Right ventricle myocardium inferior (tissue), 1 donor: ENCODE measurements around the gene ZYG11A. TPM values are rescaled to one million over a fixed set of nuclear protein-coding genes. Genes with fewer than 3 reads are reported as not detected.
"Not testable (repeated sequence)": the region's sequence is repeated elsewhere in the genome, so short reads cannot be mapped to it uniquely, and the experiment has no call there.

ENCODE experiments used
- ATAC-seq: fragments of 200-7000 bp; cut with Tn5 transposase; one replicate; pipeline ENCODE4 v1.9.1; 2020; ENCODE audit warnings: mild to moderate bottlenecking, moderate library complexity
- DNase-seq: peaks from one replicate; pipeline ENCODE4 v3.0.0; 2021; ENCODE audit errors: missing footprints
- intact Hi-C: fragments of 100-400 bp; cut with DNase I; formaldehyde crosslinking; loops from one replicate; pipeline ENCODE4 v1.11.0; 2022
- total RNA-seq: library from RNA; stranded (reverse); fragmentation: NEBNext Ultra II Directional; extraction: Animal tissue kit (Norgen Biotek cat#: 25700); gene quantifications from one replicate; pipeline ENCODE4 v1.2.1, GENCODE V29; 2021
- donor health status: DM: no; HTN: yes; CAD: no; lungs with severe emphysema.

The ZYG11A gene
- total RNA-seq, 1 donor from 2014 or later: not detected

DNA sequence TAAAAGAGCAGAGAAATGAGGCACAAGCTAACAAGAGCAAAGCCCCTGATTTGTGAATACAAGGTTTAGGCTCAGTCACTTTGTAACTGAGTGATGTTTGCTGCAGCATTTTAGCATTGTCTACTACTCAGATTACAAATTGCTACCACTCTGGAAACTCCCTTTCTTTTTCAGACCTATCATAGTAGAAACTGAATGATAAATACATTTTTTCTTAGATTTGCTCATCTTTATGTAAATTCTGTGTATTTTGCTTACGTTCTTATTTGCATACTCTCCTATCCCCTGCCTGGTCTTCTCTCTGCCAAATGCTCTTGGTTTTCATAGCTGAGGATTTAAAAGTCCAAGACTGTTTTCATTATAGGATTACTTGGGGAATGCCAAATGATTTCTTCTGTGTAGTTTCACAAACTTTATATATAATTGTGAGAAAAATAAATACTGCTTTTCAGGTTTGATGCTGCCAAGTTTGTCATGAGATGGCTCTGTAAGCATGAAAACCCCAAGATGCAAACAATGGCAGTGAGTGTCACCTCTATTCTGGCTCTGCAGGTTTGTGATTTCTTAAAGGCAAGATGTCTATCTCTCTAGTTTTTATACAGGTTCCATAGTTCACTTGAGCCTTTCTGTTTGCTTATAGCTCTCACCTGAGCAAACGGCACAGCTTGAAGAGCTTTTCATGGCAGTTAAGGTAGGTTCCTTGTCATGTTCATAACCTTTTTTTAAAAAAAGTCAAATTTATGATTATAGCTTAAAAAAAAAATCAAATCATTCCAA is 24.7 kb downstream of the ZYG11A start:
- DNase-seq: no peak
- intact Hi-C loops: no loop called here
- no peak for ATAC-seq

DNA sequence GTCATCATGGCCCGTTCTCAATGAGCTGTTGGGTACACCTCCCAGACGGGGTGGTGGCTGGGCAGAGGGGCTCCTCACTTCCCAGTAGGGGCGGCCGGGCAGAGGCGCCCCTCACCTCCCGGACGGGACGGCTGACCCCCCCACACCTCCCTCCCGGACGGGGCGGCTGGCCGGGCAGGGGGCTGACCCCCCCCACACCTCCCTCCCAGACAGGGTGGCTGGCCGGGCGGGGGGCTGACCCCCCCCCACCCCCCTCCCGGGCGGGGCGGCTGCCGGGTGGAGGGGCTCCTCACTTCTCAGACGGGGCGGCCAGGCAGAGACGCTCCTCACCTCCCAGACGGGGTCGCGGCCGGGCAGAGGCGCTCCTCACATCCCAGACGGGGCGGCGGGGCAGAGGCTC is 27.2 kb downstream of the ZYG11A start:
- DNase-seq, ATAC-seq, intact Hi-C loops: not testable (repeated sequence)

DNA sequence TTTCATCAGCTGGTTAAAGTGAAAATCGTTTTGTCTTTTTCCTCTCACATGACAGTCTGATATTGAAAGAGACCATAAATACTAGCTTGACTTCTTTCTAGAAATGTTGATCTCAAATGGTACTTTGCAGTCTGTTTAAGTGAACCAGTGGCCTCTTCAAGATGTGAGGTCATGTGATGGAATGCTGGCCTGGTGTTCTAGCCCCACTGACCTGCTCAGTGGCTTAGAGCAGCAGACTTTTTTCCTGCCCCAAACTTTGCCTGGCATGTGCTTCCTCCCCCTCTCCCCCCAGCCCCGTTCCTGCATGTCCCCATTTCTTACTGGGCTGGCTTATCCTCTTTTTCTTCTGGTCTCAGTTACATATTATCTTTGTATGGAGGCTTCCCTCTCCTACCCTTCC is 34.3 kb downstream of the ZYG11A start:
- DNase-seq: no peak
- intact Hi-C loops: no loop called here
- no peak for ATAC-seq

DNA sequence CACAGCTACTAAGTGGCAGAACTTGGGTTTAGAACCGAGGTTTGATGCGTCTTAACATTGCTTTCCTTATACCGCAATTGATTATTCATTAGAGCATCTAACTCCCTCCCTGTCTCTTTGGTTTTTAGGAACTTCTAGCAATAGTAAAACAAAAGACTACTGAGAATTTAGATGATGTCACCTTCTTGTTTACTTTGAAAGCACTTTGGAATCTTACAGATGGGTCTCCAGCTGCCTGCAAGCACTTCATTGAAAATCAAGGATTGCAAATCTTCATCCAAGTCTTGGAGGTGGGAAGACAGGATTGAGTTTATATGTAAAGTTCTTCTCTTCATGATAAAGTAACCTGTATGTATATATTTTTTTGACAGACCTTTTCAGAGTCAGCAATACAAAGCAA is 35.0 kb downstream of the ZYG11A start:
- no peak for DNase-seq
- ATAC-seq: no peak
- intact Hi-C loops: no loop called here

DNA sequence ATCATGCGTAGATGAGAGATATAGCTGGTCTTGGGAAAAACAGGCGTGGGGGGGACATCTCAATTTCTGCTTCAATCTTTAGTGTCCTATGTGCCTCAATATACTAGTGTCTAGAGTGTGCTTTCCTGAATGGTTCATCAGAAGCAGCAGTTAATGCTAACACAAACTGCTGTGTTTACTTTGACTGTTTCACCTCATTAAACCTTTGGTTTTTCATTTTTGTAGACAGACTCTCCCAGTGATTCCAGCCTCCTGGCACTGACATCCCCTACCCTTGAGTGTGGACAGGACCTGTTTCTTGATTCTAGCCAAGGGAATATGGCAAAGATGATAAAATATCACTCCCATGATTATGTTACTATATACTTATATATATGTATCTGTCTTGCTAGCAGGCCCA is 37.6 kb downstream of the ZYG11A start:
- intact Hi-C loops: no loop called here
- DNase-seq (no peak), ATAC-seq (no peak)

DNA sequence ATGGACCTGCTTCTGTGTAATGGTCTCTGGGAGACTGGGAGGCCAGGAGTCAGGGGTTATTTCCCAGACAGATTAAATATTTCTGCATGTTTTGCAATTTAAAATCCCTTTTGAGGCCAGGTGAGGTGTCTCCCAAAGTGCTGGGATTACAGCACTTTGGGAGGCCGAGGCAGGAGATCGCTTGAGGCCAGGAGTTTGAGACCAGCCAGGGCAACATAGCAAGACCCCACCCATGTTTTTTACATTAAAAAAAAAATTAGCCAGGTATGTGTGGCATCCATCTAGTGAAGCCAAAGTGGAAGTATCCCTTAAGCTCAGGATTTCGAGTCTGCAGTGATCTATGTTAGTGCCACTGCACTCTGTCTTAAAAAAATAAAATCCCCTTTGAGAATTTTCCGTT is 44.9 kb downstream of the ZYG11A start:
- DNase-seq (no peak), ATAC-seq (no peak)
- intact Hi-C loops: no loop called here

DNA sequence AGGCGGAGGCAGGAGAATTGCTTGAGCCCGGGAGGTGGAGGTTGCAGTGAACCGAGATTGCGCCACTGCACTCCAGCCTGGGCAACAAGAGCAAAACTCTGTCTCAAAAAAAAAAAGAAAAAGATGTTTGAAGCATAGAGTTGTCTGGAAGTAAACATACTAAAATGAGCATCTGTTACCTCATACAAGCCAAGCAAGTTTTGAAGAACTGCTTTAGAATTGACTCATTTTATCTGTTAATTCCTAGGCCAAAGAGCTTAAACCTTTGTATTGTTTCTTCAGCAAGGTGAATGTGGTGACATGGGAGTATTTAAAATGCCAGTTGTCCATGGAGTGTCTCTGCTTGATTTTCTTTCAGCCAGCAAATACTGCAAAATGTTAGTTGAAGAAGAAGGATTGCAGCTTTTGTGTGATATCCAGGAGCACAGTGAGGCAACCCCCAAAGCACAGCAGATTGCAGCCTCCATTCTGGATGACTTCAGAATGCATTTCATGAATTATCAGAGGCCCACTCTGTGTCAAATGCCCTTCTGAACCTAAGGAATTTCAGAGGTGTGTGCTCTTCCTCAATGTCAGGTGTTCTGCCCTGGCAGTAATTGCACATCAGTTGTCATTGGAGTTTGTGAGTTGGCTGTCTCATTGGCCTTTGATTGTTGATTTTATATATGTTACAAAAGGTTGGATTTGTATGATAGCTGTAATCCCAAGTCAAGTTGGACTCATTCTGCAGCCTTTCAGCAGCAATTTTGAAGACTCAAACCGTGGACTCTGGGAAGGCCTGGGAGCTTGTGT is 50.1 kb downstream of the ZYG11A start:
- DNase-seq (no peak), ATAC-seq (no peak)
- intact Hi-C loops: no loop called here

DNA sequence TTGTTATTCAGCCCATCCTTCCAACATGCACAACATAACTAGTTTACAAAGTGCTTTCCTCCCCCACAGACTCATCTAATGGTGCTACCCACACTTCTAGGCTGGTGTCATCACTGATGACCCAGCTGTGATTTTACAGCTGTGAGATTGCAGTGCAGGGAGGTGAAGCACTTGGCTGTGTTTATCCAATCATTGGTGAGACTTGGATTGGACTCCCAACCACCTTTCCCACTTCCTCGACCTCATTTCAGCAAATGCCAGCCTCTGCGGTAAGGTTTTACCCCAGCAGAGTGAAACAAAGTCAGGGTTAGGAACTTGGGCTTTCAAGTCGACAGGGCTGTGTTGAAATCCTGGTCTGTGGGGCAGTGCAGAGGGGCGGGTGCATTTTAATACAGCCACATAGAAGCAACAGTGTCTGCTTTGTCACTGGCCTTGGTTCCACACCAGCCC is 56.9 kb downstream of the ZYG11A start:
- DNase-seq (no peak), ATAC-seq (no peak)
- intact Hi-C loops: no loop called here

DNA sequence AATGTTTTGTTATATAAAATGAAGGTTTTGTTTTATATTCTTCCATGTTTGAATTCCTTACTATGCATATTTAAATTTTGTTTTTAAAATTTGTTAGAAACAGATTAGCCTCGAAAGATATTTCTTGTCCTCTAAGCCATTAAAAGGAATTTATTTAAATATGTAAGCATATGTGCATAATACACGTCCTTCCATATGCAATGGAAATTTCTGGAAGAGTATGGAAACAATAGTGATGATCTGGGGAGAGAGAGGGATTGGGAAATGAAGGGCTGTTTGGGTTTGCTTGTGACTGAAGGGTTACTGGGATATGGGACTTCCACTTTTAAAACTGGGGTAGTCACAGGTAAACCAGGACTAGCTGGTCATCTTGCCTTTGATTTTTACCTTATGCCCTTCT is 57.8 kb downstream of the ZYG11A start:
- no peak for DNase-seq
- intact Hi-C loops: no loop called here
- ATAC-seq: no peak

DNA sequence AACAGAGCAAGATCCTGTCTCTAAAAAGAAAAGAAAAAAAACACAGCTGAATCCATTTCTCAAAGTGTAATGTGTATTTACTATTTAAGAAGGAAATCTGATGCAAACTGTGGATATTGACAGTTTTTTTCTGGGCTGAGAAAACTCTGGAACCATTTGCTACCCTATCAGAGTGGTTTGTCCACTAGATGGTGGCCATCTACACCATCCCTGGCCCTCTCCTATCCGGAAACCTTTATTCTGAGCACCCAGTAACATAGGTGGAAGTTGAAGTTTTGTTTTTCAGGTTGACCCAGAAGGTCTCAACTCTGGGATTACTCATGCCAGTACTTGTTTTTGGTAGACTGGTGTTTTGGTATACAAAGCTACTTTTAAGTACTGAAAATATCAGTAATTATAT is 58.8 kb downstream of the ZYG11A start:
- ATAC-seq (no peak), DNase-seq (no peak)
- intact Hi-C loops: no loop called here

DNA sequence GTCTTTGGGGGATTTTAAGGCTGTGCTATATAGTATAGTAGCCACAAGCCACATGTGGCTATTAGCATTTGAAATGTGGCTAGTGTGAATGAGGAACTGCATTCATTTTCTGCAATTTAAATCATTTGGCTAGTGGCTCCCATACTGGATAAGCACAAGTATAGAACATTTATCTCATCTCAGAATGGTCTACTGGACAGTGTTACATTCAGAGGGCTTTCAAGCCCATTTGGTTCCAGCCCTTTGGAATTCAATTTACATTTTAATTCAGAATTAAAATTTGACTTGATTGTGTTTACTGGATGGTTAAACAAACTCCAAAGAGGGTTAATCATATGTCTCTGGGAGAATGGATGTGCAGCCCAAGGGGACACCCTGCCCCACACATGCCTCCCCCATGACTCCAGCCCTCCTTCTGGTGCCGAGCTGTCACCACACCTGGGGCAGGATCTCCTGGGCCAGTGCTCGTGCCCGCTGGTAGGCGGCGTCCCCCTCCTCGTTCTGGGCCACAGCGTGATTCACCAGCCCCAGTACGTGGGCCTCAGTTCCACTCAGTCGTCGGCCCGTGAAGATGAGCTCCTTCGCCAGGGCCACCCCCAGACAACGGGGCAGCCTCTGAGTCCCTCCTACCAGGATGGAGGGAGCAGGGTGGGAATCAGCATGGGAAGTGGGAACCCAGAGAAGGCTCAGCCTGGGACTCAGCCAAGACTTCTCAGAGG is 61.8 kb downstream of the ZYG11A start:
- no peak for DNase-seq
- intact Hi-C loops: no loop called here
- ATAC-seq: no peak

DNA sequence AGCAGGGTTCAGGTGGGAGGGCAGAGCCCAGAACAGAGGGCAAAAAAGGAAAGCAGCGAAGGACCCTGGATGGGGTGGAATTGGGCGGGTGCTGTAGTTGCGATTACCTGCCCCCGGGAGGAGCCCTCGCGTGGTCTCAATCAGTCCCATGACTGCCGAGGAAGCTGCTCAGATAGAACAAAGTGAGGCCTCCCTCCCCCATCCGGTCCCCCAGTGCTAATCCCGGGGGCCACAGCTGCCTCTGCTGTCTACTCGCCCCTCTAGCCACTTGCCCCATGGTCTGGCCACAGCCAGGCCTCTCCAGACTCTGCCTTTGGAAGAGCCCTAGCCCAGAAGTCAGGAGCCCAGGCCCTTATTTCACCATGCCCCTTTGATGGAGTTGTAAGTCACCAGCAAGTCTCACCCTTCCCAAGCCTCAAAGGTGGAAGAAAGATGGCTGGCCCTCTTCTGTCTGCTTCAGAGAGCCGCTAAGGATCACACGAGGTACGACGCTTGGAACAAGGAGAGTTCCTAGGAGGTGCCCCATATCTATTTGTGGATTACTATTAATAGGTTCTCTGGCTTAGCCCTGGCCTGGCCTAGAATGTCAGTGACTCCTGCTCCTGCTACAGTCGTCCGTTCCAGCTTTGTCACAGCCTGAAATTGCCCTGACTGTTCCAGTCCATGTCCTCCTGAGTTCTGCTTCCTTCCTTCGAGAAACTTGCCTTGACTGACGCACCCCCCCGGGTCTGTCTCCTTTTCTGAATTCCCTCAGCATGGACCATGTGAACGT is 62.6 kb downstream of the ZYG11A start:
- intact Hi-C loops: no loop called here
- ATAC-seq (peak; percentile 91), DNase-seq (no peak)

DNA sequence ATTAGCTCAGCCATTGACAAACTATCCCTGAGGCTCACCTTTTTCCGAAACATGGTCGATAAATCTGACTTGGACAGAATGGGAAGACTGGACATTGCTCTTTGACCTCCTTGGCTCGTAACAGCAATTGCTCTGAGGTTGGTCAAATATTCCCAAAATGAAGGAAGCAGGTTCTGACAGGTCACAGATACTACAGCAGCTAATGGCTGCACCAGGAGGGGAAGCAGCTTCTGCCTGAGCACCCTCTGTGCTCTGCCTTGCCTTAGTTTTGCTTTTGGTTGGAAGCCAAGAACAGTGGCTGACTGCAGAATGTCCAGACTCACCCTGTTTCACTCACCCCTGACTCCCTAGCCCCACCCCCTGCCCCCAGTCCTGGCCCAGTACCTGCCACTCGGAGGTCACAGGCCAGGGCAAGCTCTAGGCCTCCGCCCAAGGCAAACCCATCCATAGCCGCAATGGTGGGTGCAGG is 63.6 kb downstream of the ZYG11A start:
- DNase-seq (no peak), ATAC-seq (peak; percentile 64)
- intact Hi-C loops: no loop called here

DNA sequence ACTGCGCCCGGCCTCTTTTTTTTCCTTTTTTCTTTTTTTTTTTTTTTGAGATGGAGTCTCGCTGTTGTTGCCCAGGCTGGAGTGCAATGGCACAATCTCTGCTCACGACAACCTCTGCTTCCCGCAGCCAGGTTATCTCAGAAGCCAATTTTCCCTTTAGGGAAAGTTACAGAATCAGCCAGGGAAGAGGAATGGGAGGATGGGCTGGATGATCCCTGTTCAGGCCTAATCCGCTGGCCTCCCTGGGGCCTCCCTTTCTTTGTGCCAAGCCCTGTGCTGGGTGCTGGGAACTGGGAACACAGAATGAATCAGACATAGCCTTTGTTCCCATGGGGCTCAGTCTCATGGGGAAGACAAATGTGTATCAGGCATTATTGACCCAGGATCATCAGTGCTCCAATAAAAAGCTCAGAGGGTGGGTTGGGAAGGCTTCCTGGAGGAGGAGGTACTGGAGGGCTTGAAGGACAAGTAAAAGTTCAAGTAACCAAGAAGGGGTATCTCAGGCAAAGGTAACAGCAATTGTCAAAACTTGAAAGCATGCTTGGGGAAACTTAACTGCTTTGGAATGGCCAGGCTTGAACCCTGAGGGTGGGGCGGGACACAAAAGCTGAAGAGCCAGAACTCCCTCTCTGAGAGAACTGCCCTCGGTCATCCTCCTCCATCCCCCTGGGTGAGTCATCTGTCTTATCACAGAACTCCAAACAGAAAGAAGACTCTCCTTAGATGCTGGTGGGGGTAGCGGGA is 64.7 kb downstream of the ZYG11A start:
- no peak for ATAC-seq
- DNase-seq: no peak
- intact Hi-C loops: no loop called here

DNA sequence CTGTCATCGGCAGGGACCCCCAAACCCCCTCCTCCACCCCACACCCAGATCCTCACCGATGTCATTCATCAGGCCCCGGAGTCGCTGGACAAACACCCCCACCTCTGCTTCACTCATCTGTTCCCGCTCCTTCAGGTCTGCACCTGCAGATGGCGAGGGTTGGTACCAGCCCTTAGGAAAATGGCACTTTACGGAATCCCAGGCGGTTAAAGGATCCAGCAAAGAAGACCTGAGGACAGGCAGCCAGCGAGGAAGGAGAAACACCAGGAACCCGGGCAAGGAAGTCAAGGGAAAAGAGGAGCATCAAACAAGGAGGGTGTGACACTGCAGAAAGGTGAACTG is 65.2 kb downstream of the ZYG11A start:
- intact Hi-C loops: no loop called here
- no peak for DNase-seq
- no peak for ATAC-seq

DNA sequence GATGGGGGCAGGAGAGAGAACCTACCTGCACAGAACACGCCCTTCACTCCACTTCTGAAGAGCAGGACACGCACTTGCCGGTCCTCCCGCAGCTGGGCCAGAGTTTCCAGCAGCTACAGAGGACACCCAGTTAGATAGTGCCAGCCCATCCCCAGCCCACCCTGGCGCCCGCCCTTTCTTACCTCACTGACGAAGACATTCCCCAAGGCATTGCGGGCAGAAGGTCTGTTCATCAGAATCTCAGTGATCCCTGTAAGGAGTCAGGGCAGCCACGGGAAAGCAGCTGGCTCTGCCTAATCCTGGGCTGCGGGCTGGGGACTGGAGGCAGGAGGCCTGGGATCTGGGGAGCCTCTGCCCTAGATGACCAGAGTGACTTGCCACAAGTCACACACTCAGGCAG is 69.0 kb downstream of the ZYG11A start:
- intact Hi-C loops: no loop called here
- ATAC-seq (no peak), DNase-seq (no peak)

DNA sequence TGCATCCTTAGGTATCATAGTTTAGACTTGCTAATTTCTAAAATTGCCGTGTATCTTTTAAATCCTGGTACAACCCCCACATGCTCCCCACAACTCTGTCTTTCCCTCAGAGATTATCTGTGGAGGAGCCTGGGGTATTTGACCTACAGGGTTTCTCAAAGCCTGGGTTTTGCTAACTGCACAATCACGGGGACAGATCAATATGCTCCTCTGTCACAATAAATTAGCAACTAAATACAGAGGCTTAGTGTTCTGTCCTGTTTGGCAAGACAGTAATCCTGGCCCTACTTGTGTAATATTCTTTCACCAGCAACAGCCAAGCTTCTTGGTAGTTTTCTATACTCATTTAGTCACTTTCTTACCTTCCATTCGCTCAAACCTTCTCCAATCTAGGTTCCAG is 70.5 kb downstream of the ZYG11A start:
- DNase-seq (no peak), ATAC-seq (no peak)
- intact Hi-C loops: no loop called here

DNA sequence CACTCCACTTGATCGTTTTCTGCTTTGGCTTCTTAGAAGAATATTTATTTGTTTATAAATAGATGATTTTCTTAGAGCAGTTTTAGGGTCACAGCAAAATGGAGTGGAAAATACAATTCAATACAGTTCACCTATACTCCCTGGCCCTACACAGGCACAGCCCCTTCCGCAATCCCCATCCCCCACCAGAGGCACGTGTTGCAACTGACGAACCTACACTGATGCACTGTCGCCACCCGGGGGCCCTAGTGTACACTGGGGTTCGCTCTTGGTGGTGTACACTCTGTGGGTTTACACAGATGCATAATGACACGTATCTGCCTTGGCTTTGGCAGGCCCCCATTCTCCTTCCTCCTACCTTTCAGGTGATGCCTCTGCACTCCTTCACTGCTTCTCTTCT is 71.0 kb downstream of the ZYG11A start:
- intact Hi-C loops: no loop called here
- no peak for DNase-seq
- no peak for ATAC-seq
